HCT116 (cell line): Measurements from ENCODE around the gene COL5A1. TPM values are rescaled to one million over a fixed set of nuclear protein-coding genes. Genes with fewer than 3 reads are reported as not detected.

Experiments
- ATAC-seq: fragments of 200-7000 bp; cut with Tn5 transposase; 2 replicates; pipeline ENCODE4 v1.9.1; 2020; ENCODE audit warnings: mild to moderate bottlenecking, moderate library complexity
- BruUV-seq: library from RNA; stranded (reverse); fragments of 400-500 nt; replicated peaks from 2 replicates; lab custom pipeline; 2021; lab: Mats Ljungman, UMichigan
- CTCF ChIA-PET: fragments of 300-600 bp; sonication (Branson Sonifier 250); formaldehyde crosslinking; loops from one replicate; lab custom pipeline; 2021; ENCODE audit warnings: antibody characterized with exemption; lab: Charles Lee
- POLR2A ChIA-PET: fragments of 300-600, 350-600 bp; sonication (Branson Sonifier 250); formaldehyde crosslinking; loops from one replicate; lab custom pipeline; 2021; ENCODE audit warnings: antibody characterized with exemption; lab: Charles Lee
- RAD21 ChIA-PET, 2 experiments: fragments of 300-600 bp; sonication (Branson Sonifier 250); formaldehyde crosslinking; loops; one replicate each; lab custom pipeline; 2023; ENCODE audit warnings: low total read pairs in 2 of 2; ENCODE audit not compliant: uncharacterized antibody in 2 of 2, unreplicated experiment in 2 of 2, low non-redundant PET in 1 of 2; lab: Charles Lee
- DNase-seq: peaks from one replicate; pipeline ENCODE4 v3.0.0-alpha.2; 2010; ENCODE audit warnings: low read depth, low spot score
- H2AFZ ChIP-seq: fragments of 200-600 bp; shearing (Covaris generic), sonication (generic); 2 replicates; pipeline ENCODE4 v1.6.1; 2017; ENCODE audit warnings: low read depth, mixed run types, mixed read lengths, antibody characterized with exemption, low read length; ENCODE audit not compliant: poor library complexity, severe bottlenecking
- H3K27ac ChIP-seq: 2 replicates; pipeline ENCODE4 v1.5.1; 2012; ENCODE audit warnings: low read depth, low read length
- H3K27me3 ChIP-seq: fragments of 200-600 bp; sonication (generic); 2 replicates; pipeline ENCODE4 v1.6.1; 2016; ENCODE audit warnings: mixed run types, low read length, mixed read lengths; ENCODE audit not compliant: insufficient read depth
- H3K36me3 ChIP-seq, 2 experiments: fragments of 200-500 bp in 1 of 2; fragments of 200-600 bp in 1 of 2; sonication (Bioruptor generic) in 1 of 2; sonication (generic) in 1 of 2; 2 replicates each; pipeline versions ENCODE4 v1.5.1 to v1.6.1; 2014 to 2016; ENCODE audit warnings: low read length in 2 of 2, inconsistent platforms in 1 of 2, mixed read lengths in 1 of 2, mixed run types in 1 of 2; ENCODE audit not compliant: insufficient read depth in 2 of 2, control insufficient read depth in 1 of 2
- H3K4me1 ChIP-seq, 2 experiments: fragments of 200-600 bp in 1 of 2; sonication (generic) in 1 of 2; 2 replicates each; pipeline versions ENCODE4 v1.5.1 to v1.6.1; 2012 to 2017; ENCODE audit warnings: low read length in 2 of 2, inconsistent platforms in 1 of 2, mild to moderate bottlenecking in 1 of 2, mixed read lengths in 1 of 2, mixed run types in 1 of 2, moderate library complexity in 1 of 2; ENCODE audit not compliant: insufficient read depth in 2 of 2, control insufficient read depth in 1 of 2
- H3K4me2 ChIP-seq: fragments of 200-600 bp; sonication (generic); 2 replicates; pipeline ENCODE4 v1.6.1; 2017; ENCODE audit warnings: mixed run types, low read length, mixed read lengths
- H3K4me3 ChIP-seq, 2 experiments: fragments of 200-600 bp in 1 of 2; sonication (generic) in 1 of 2; replicated peaks in 1 of 2; 2 replicates each; pipeline ENCODE4 v1.5.1; 2011 to 2016; ENCODE audit warnings: low read length in 2 of 2, control low read depth in 1 of 2, low read depth in 1 of 2, mild to moderate bottlenecking in 1 of 2, mixed read lengths in 1 of 2, mixed run types in 1 of 2
- H3K79me2 ChIP-seq: fragments of 200-600 bp; sonication (generic); 2 replicates; pipeline ENCODE4 v1.6.1; 2017; ENCODE audit warnings: mild to moderate bottlenecking, mixed run types, low read length, moderate library complexity, mixed read lengths; ENCODE audit not compliant: insufficient read depth
- H3K9ac ChIP-seq: fragments of 200-600 bp; sonication (generic); 2 replicates; pipeline ENCODE4 v1.6.1; 2016; ENCODE audit warnings: low read length, mixed read lengths
- H3K9me2 ChIP-seq: fragments of 200-600 bp; sonication (generic), shearing (Covaris generic); 2 replicates; pipeline ENCODE4 v1.6.1; 2017; ENCODE audit warnings: mixed run types, mild to moderate bottlenecking, moderate library complexity; ENCODE audit not compliant: insufficient read depth
- H3K9me3 ChIP-seq, 2 experiments: fragments of 200-500 bp in 1 of 2; fragments of 200-600 bp in 1 of 2; sonication (Bioruptor generic) in 1 of 2; sonication (generic) in 1 of 2; 2 replicates each; pipeline ENCODE4 v1.6.1; 2014 to 2017; ENCODE audit warnings: low read length in 2 of 2, mixed read lengths in 2 of 2, inconsistent platforms in 1 of 2, low read depth in 1 of 2, mild to moderate bottlenecking in 1 of 2, mixed run types in 1 of 2, moderate library complexity in 1 of 2; ENCODE audit not compliant: control insufficient read depth in 1 of 2, insufficient read depth in 1 of 2
- H4K20me1 ChIP-seq: fragments of 200-600 bp; sonication (generic), shearing (Covaris generic); 2 replicates; pipeline ENCODE4 v1.6.1; 2017; ENCODE audit warnings: mixed run types, mild to moderate bottlenecking, moderate library complexity; ENCODE audit not compliant: insufficient read depth
- CEBPB ChIP-seq: IDR thresholded peaks from 2 replicates; pipeline ENCODE4 v1.6.1; 2012; ENCODE audit warnings: low read depth
- CTCF ChIP-seq, 3 experiments: fragments of 200-600 bp in 1 of 3; sonication (generic) in 1 of 3; IDR thresholded peaks in 2 of 3; conservative IDR thresholded peaks in 1 of 3; 2 replicates each; pipeline ENCODE4 v1.5.1; 2012 to 2017; ENCODE audit warnings: low read depth in 2 of 3, low read length in 2 of 3, antibody characterized with exemption in 1 of 3, borderline replicate concordance in 1 of 3, control low read depth in 1 of 3, mild to moderate bottlenecking in 1 of 3, mixed read lengths in 1 of 3, mixed run types in 1 of 3, moderate library complexity in 1 of 3; ENCODE audit not compliant: insufficient read depth in 1 of 3
- EZH2 ChIP-seq: fragments of 200-600 bp; sonication (generic); IDR thresholded peaks from 2 replicates; pipeline ENCODE4 v1.6.1; 2017; ENCODE audit warnings: antibody characterized with exemption, mixed run types
- FOSL1 ChIP-seq: IDR thresholded peaks from 2 replicates; pipeline ENCODE4 v1.6.1; 2012; ENCODE audit warnings: low read depth
- POLR2A ChIP-seq: IDR thresholded peaks from 2 replicates; pipeline ENCODE4 v1.7.0; 2011; ENCODE audit warnings: borderline replicate concordance; ENCODE audit not compliant: insufficient read depth, insufficient read length; ENCODE audit errors: extremely low read depth
- REST ChIP-seq: IDR thresholded peaks from 2 replicates; pipeline ENCODE4 v1.6.1; 2012; ENCODE audit warnings: low read depth
- SP1 ChIP-seq: IDR thresholded peaks from 2 replicates; pipeline ENCODE4 v1.6.1; 2012; ENCODE audit warnings: low read depth
- SRF ChIP-seq: IDR thresholded peaks from 2 replicates; pipeline ENCODE4 v1.6.1; 2012; ENCODE audit warnings: low read depth
- TCF7L2 ChIP-seq: IDR thresholded peaks from 2 replicates; pipeline ENCODE4 v1.7.0; 2011; ENCODE audit warnings: borderline replicate concordance, inconsistent platforms; ENCODE audit not compliant: insufficient read depth, insufficient read length; ENCODE audit errors: extremely low read depth
- YY1 ChIP-seq: IDR thresholded peaks from 2 replicates; pipeline ENCODE4 v1.6.1; 2011; ENCODE audit warnings: low read length, low read depth, moderate library complexity, mild to moderate bottlenecking; ENCODE audit not compliant: insufficient replicate concordance; ENCODE audit errors: extremely low read depth
- ZNF274 ChIP-seq: fragments of 200-500 bp; sonication (Bioruptor generic); IDR thresholded peaks from 2 replicates; pipeline ENCODE4 v1.6.1; 2014; ENCODE audit warnings: mild to moderate bottlenecking, low read depth, low read length, inconsistent platforms
- intact Hi-C: fragments of 100-400 bp; cut with micrococcal nuclease; formaldehyde crosslinking; loops from 2 replicates; pipeline ENCODE4 v1.10.0; 2022
- total RNA-seq: library from RNA; stranded (reverse); gene quantifications from one replicate; pipeline ENCODE4 v1.2.1, GENCODE V29; 2021; ENCODE audit not compliant: unreplicated experiment
- TF ChIP-seq, protein P1 (sequence below): IDR thresholded peaks from 2 replicates; pipeline ENCODE4 v1.6.1; 2011; ENCODE audit warnings: mild to moderate bottlenecking, low read length, moderate library complexity; ENCODE audit not compliant: insufficient replicate concordance; ENCODE audit errors: extremely low read depth

Gene COL5A1
- total RNA-seq, 1 experiment from 2014 or later: 0.30 TPM

DNA sequence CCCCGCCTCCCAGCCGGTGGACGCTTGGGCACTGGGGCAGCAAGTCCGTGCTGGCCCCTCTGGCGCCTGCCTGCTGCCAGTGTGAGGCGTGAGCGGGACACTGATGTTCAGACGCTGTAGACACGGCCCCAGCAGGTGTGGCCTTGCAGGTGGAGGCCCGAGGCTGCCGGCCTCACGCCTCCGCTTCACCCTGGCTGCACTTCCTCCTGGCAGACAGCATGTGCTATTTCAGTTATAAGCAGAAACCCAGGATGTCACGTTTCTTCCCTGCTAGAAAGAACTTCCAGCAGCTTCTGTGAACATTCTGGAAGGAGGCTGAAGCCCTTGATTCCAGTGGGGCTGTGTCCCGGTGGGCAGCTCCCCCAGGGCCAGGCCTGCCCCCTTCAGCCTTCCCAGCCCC lies 124.2 kb downstream of the COL5A1 start:
- no peak overlapping the region for H3K4me2 ChIP-seq
- H3K4me3 ChIP-seq: no peak overlapping the region
- DNase-seq (no peak), ATAC-seq (no peak)
- POLR2A ChIA-PET: no interaction called here
- no peak overlapping the region for H2AFZ ChIP-seq
- no peaks in the 10 kb centered on the region for H3K4me1 ChIP-seq
- H3K27ac ChIP-seq: no peak overlapping the region
- no TSS peak for BruUV-seq
- no peak overlapping the region for H3K9ac ChIP-seq
- CTCF ChIA-PET: no interaction called here
- no peaks in the 10 kb centered on the region for H4K20me1 ChIP-seq
- RAD21 ChIA-PET: no interaction called here
- H3K9me2 ChIP-seq: no peaks in the 10 kb centered on the region
- no peak for TF ChIP-seq ZNF274
- TF ChIP-seq FOSL1: no peak
- TF ChIP-seq EZH2: no peak
- no peak for TF ChIP-seq SP1
- TF ChIP-seq SRF: no peak
- no peak for TF ChIP-seq CEBPB
- no peak for TF ChIP-seq YY1
- no peak for TF ChIP-seq REST
- TF ChIP-seq TCF7L2: no peak
- TF ChIP-seq, protein P1, sequence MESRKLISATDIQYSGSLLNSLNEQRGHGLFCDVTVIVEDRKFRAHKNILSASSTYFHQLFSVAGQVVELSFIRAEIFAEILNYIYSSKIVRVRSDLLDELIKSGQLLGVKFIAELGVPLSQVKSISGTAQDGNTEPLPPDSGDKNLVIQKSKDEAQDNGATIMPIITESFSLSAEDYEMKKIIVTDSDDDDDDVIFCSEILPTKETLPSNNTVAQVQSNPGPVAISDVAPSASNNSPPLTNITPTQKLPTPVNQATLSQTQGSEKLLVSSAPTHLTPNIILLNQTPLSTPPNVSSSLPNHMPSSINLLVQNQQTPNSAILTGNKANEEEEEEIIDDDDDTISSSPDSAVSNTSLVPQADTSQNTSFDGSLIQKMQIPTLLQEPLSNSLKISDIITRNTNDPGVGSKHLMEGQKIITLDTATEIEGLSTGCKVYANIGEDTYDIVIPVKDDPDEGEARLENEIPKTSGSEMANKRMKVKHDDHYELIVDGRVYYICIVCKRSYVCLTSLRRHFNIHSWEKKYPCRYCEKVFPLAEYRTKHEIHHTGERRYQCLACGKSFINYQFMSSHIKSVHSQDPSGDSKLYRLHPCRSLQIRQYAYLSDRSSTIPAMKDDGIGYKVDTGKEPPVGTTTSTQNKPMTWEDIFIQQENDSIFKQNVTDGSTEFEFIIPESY: no peak
- TF ChIP-seq CTCF (IDR thresholded peaks at IDR 0.05 in 2 of 3, conservative IDR thresholded peaks at IDR 0.05 in 1 of 3; ENCODE audit: borderline replicate concordance in 1 of 3, insufficient read depth in 1 of 3, low read depth in 2 of 3, low read length in 2 of 3): no peak
- TF ChIP-seq POLR2A: no peak
- intact Hi-C loops: no loop called here
- H3K27me3 ChIP-seq: no peaks in the 10 kb centered on the region
- H3K79me2 ChIP-seq: no peaks in the 10 kb centered on the region
- H3K9me3 ChIP-seq: no peaks in the 10 kb centered on the region
- H3K36me3 ChIP-seq: no peaks in the 10 kb centered on the region
